ENCODE data around the gene FLOT1. TPM values are rescaled to one million over a fixed set of nuclear protein-coding genes. Genes with fewer than 3 reads are reported as not detected.

Gene FLOT1
- polyA plus RNA-seq, 1 experiment, result 292 TPM

GRCh38 chr6:30732237-30732943, 10.1 kb downstream of the FLOT1 start:
- CTCF ChIA-PET, result interaction anchor here (0.5 to 20.5 kb wide), 8 partner anchors 9 to 181 kb away, joined by 3 to 387 read pairs (median 6); partner anchors contain the start of genes DHX16, FLOT1 and VARS2
- POLR2A ChIA-PET, result no interaction called here
- Histone ChIP-seq H3K36me3 (ENCODE audit: control insufficient read depth, insufficient read depth, low read length) (peaks cover 39% of the 10 kb centered on the region), H3K27me3 (ENCODE audit: control insufficient read depth, insufficient read depth, low read length) (no peaks in the 10 kb centered on the region), H3K4me3 (ENCODE audit: low read depth, low read length) (no peak overlapping the region)
- no peak for DNase-seq (ENCODE audit: low read depth)
- TF ChIP-seq CTCF (IDR thresholded peaks at IDR 0.05; ENCODE audit: insufficient read depth, low read depth, low read length), result no peak

- POLR2A ChIA-PET, result interaction anchor here (0.5 kb wide), 1 partner anchor 9 kb away, joined by 4 read pairs; no protein-coding TSS in a partner anchor
- Histone ChIP-seq H3K36me3 (ENCODE audit: control insufficient read depth, insufficient read depth, low read length) (peaks cover 37% of the 10 kb centered on the region), H3K4me3 (ENCODE audit: low read depth, low read length) (no peak overlapping the region), H3K27me3 (ENCODE audit: control insufficient read depth, insufficient read depth, low read length) (no peaks in the 10 kb centered on the region)
- no peak for DNase-seq (ENCODE audit: low read depth)
- CTCF ChIA-PET, result interaction anchor here (0.6 to 20.5 kb wide), 13 partner anchors 9 to 182 kb away, joined by 3 to 387 read pairs (median 4); partner anchors contain the start of genes DHX16 and FLOT1
- peak; percentile 45; the same call in 1 of the 2 replicates for TF ChIP-seq CTCF (IDR thresholded peaks at IDR 0.05; ENCODE audit: insufficient read depth, low read depth, low read length)
These were observed 11.7 kb downstream of the FLOT1 start for GRCh38 chr6:30730601-30731435.

- H3K27me3 ChIP-seq (ENCODE audit: control insufficient read depth, insufficient read depth, low read length), result no peaks in the 10 kb centered on the region
- no peak for DNase-seq (ENCODE audit: low read depth)
- peaks cover 40% of the 10 kb centered on the region for H3K36me3 ChIP-seq (ENCODE audit: control insufficient read depth, insufficient read depth, low read length)
- no peak overlapping the region for H3K4me3 ChIP-seq (ENCODE audit: low read depth, low read length)
- CTCF ChIA-PET, result interaction anchor here (0.6 to 20.5 kb wide), 11 partner anchors 10 to 383 kb away, joined by 3 to 387 read pairs (median 6); partner anchors contain the start of genes DHX16 and IER3
- POLR2A ChIA-PET, result interaction anchor here (0.5 to 0.6 kb wide), 2 partner anchors 16 to 150 kb away, joined by 3 to 5 read pairs; partner anchors contain the start of gene IER3
- peak; percentile 51 for TF ChIP-seq CTCF (IDR thresholded peaks at IDR 0.05; ENCODE audit: insufficient read depth, low read depth, low read length)
These were observed 14.4 kb downstream of the FLOT1 start for GRCh38 chr6:30727920-30728553.

GRCh38 chr6:30726506-30727413, 15.7 kb downstream of the FLOT1 start:
- no peak for TF ChIP-seq CTCF (IDR thresholded peaks at IDR 0.05; ENCODE audit: insufficient read depth, low read depth, low read length)
- no peak for DNase-seq (ENCODE audit: low read depth)
- CTCF ChIA-PET, result interaction anchor here (0.6 to 20.5 kb wide), 6 partner anchors 10 to 152 kb away, joined by 3 to 387 read pairs (median 7); partner anchors contain the start of gene DHX16
- Histone ChIP-seq H3K36me3 (ENCODE audit: control insufficient read depth, insufficient read depth, low read length) (peaks cover 37% of the 10 kb centered on the region), H3K27me3 (ENCODE audit: control insufficient read depth, insufficient read depth, low read length) (no peaks in the 10 kb centered on the region), H3K4me3 (ENCODE audit: low read depth, low read length) (no peak overlapping the region)
- POLR2A ChIA-PET, result interaction anchor here (0.5 kb wide), 1 partner anchor 14 kb away, joined by 24 read pairs; no protein-coding TSS in a partner anchor
